Stromal cell of bone marrow (primary cell): ENCODE measurements around the gene CNRIP1.

Source experiments
- DNase-seq: peaks from one replicate; pipeline ENCODE4 v3.0.0-alpha.2; 2012; ENCODE audit warnings: low read depth

Gene CNRIP1

DNA sequence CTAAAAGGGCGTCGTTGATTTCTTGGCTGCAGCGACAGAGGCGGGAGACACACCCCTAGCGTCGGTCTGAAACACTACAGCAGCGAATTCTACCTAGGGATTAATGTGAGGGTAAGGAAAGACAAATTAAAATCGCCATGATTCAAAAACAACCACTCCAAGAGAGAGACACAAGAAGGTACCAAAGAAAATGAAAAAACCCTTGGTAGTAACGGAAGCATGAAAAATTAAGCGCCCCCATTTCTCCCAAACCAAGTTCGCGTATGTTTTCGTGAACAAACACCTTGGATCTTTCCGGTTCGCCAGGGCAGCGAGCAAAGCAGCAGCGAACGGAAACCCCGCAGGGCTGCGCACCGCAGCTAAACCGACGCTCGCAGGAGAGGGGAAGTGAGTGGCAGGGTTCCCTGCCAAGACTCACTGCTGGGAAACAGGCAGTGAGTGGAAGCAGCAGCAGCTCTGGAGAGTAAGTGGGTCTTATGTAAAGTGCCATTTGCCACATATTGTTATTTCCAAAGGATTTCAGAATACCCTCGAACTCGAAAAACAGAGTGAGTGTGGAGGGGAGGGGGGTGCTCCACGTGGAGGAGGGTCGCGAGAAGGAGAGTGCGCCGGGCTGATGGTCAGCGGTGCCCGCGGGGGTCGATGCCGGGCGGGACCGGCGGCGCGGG lies 68.4 kb downstream of the CNRIP1 start:
- peak; percentile 57 for DNase-seq

DNA sequence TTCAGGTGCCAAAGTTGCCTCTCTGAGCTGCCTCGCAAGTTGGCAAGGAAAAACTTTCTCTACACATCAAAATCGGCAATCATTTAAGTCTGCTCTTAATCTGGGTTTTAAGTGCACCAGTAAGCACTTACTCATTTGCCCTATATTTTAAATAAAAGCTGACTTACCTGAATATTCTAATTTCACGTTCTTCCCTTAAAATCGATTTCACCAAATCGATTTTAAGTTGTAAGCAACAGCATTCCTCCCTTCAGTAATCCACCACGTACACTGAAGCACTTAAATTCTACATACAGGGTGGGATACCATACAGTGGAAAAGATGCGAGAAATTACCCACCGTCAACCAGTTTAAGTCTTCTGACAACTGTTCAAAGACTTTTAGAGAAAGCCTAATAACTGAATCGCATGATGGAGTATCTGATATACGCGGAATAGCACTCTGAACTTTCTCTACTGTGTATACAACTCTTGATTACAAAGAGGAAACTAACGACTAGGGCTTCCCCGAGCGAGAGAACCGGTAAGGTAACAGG lies 69.0 kb downstream of the CNRIP1 start:
- DNase-seq = no peak

DNA sequence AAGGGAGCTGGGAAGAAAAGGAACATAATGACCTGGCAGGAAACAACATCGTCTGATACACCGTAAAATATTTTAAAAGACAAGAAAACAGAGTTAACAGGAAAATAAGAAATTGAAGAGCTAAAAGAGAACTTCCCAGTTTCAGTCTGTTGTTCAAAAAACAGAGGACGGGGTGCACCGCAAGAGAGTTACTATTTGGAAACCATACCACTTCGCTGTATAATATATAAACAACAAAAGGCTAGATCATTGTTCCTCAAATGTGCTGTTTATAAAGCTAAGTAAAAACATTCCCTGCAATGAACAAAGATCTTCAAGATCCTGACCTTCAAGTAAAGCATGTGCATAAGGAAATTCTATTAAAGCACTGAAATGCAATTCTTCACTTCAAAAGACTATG lies 69.6 kb downstream of the CNRIP1 start:
- DNase-seq = no peak

DNA sequence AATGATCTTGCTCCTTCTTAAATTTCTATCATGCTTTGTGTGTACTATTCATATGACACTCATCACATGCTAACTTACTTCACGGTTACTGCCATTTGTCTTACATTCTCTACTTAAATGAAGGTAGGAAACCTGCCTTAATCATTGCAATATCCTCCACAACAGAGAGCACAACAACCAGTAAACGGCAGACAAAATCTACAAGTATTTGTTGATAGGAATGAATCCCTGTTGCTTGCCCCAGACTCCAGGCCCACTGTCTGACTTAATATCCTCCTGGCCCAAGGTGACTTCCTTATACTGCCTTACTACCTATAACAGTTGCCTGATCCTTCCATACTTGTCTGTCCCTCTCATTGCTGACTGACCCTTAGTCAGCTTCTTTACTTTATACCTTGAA lies 70.9 kb downstream of the CNRIP1 start:
- no peak for DNase-seq

DNA sequence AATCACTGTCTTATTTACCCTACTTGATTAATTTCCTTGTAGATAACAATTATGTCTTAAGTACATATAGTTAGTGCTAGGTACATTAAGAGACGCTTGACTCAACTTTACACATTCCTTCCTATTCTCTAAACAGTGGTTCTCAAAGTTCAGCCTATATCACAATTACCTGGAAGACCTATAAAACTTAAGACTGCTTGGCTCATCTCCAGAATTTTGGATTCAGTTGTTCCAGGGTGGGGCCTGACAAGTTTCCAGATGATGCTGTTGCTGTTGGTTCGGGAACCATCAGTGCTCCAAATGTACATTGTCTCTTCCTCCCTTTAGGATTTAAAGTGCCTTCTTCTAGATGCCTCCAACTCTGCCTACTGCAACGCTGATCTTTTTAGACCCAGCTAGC lies 71.4 kb downstream of the CNRIP1 start:
- DNase-seq = no peak

DNA sequence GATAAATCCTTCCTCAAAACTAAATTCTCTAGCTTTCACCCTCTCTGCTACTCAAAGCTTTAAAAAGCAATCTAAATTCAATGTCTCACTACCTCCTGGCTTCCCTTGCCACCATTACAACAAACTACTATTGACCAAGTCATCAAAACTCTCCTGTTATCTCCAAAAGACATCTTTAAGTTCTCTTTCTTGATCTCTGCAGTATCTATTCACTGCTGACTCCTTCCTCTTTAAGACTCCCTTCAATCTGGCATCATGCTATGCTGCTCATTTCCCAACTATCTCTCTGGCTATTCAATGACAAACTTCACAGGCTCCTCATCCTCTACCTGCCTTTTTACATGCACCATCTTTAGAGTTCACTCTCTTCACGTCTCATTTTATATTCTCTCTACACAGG lies 73.4 kb downstream of the CNRIP1 start:
- no peak for DNase-seq

DNA sequence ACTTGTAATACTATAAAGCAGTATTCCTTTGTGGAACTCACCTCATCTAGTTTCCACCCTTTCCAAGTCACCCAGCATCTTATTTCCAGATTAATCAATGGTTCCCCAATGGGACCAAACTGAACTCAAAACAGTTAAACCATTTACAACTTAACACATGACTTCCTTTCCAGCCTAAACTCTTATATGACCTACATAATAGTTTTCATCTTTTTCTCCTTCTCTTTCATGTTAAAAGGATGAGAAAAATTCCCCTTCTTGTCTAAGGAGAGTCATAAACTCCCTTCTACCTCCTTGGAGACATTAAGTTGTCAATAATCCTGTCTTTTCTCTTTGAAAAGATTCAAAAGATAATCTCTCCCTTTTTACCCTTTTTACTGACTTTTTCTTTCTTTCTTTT lies 74.1 kb downstream of the CNRIP1 start:
- no peak for DNase-seq

DNA sequence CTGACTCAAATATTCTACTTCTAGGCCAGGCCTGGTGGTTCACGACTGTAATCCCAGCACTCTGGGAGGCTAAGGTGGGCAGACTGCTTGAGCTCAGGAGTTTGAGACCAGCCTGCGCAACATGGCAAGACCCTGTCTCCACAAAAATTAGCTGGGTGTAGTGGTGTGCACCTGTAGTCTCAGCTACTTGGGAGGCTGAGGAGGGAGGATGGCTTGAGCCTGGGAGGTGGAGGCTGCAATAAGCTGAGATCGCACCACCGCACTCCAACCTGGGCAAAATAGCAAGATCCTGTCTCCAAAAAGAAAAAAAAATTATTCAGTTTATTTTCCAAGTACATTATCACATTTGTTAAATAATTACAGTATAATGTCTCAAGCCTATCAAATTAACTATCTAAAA lies 74.7 kb downstream of the CNRIP1 start:
- DNase-seq = no peak

DNA sequence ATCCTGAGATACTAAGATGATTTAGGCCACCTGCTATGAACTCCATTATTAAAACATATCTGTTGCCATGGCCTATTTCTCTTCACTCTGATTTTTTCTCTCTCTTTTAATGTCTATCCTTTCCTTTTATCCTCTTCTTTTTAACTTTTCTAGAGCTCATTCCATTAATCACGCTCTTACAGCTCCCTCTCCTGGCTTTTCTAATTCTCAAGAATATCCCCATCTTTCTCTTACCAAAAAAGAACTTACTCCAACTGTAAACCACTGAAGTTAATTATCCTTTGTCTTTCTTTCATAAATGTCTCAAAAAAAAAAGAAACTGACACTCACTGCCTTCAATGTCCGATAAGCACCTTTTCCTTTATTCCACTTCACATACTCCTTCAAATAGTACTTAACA lies 75.3 kb downstream of the CNRIP1 start:
- no peak for DNase-seq
